Measurements from ENCODE around the gene HPSE2.
A peak's percentile ranks its signal among the peaks of the same experiment; 100 is the strongest.

Gene HPSE2

GRCh38 chr10:98861962-98862361 lies 373.7 kb downstream of the HPSE2 start:
- TF ChIP-seq CTCF (IDR thresholded peaks at IDR 0.05; ENCODE audit: low read depth, low read length, missing control alignments), result no peak
- no peak for DNase-seq (ENCODE audit: low read depth)
- H3K4me3 ChIP-seq (ENCODE audit: low read depth, low read length), result no peak overlapping the region

GRCh38 chr10:98858525-98858924 lies 377.1 kb downstream of the HPSE2 start:
- DNase-seq (ENCODE audit: low read depth), result no peak
- peak; percentile 18 for TF ChIP-seq CTCF (IDR thresholded peaks at IDR 0.05; ENCODE audit: low read depth, low read length, missing control alignments)
- no peak overlapping the region for H3K4me3 ChIP-seq (ENCODE audit: low read depth, low read length)

- no peak overlapping the region for H3K4me3 ChIP-seq (ENCODE audit: low read depth, low read length)
- no peak for DNase-seq (ENCODE audit: low read depth)
- TF ChIP-seq CTCF (IDR thresholded peaks at IDR 0.05; ENCODE audit: low read depth, low read length, missing control alignments), result no peak
These were observed 380.1 kb downstream of the HPSE2 start for GRCh38 chr10:98855403-98856189.

GRCh38 chr10:98852686-98853085 lies 383.0 kb downstream of the HPSE2 start:
- DNase-seq (ENCODE audit: low read depth), result no peak
- H3K4me3 ChIP-seq (ENCODE audit: low read depth, low read length), result no peak overlapping the region
- TF ChIP-seq CTCF (IDR thresholded peaks at IDR 0.05; ENCODE audit: low read depth, low read length, missing control alignments), result no peak

- DNase-seq (ENCODE audit: low read depth), result no peak
- TF ChIP-seq CTCF (IDR thresholded peaks at IDR 0.05; ENCODE audit: low read depth, low read length, missing control alignments), result no peak
- no peak overlapping the region for H3K4me3 ChIP-seq (ENCODE audit: low read depth, low read length)
These were observed 387.3 kb downstream of the HPSE2 start for GRCh38 chr10:98848361-98848760.

GRCh38 chr10:98846787-98847186 lies 388.9 kb downstream of the HPSE2 start:
- TF ChIP-seq CTCF (IDR thresholded peaks at IDR 0.05; ENCODE audit: low read depth, low read length, missing control alignments), result no peak
- no peak for DNase-seq (ENCODE audit: low read depth)
- H3K4me3 ChIP-seq (ENCODE audit: low read depth, low read length), result no peak overlapping the region

GRCh38 chr10:98833542-98833941 lies 402.1 kb downstream of the HPSE2 start:
- H3K4me3 ChIP-seq (ENCODE audit: low read depth, low read length), result no peak overlapping the region
- TF ChIP-seq CTCF (IDR thresholded peaks at IDR 0.05; ENCODE audit: low read depth, low read length, missing control alignments), result no peak
- no peak for DNase-seq (ENCODE audit: low read depth)
